Pancreas (tissue), 10 donors: ENCODE results near the gene DIAPH3. TPM values are rescaled to one million over a fixed set of nuclear protein-coding genes. Genes with fewer than 3 reads are reported as not detected.

Experiments used
- ATAC-seq, 4 donors: fragments of 200-7000 bp; cut with Tn5 transposase; one replicate each; pipeline versions ENCODE4 v1.8.0 to v1.9.1; 2020; ENCODE audit warnings: mild to moderate bottlenecking in 4 of 4, moderate library complexity in 4 of 4
- DNase-seq, 6 donors: peaks; one replicate each; pipeline ENCODE4 v3.0.0-alpha.2; 2020
- FAIRE-seq: peaks from 2 replicates; lab custom pipeline; 2012; peaks lifted over from hg19 to GRCh38; lab: Jason Lieb, UNC
- H3K27ac ChIP-seq, 4 donors: fragments of 200-600 bp; sonication (generic); 1 replicate in 3 of 4; 2 replicates in 1 of 4; pipeline versions ENCODE4 v1.5.0 to v1.8.0; 2020
- H3K27me3 ChIP-seq, 4 donors: fragments of 200-600 bp; one replicate each; pipeline ENCODE4 v1.8.0; 2021
- H3K36me3 ChIP-seq, 3 donors: fragments of 200-600 bp; sonication (generic) in 1 of 3; one replicate each; pipeline versions ENCODE4 v1.5.0 to v1.8.0; 2020 to 2021
- H3K4me1 ChIP-seq, 3 donors: fragments of 200-600 bp; one replicate each; pipeline ENCODE4 v1.8.0; 2021
- H3K4me3 ChIP-seq, 4 donors: fragments of 200-600 bp; sonication (generic) in 2 of 4; one replicate each; pipeline versions ENCODE4 v1.5.0 to v1.8.0; 2020 to 2021
- H3K9me3 ChIP-seq, 4 donors: fragments of 200-600 bp; one replicate each; pipeline ENCODE4 v1.8.0; 2021
- CTCF ChIP-seq, 4 donors: fragments of 200-600 bp; sonication (generic) in 3 of 4; IDR thresholded peaks; one replicate each; pipeline versions ENCODE4 v1.5.0 to v1.8.0; 2021; ENCODE audit warnings: antibody characterized with exemption in 4 of 4
- WGBS, 2 donors: extraction: QIAGEN DNeasy Blood & Tissue Kit; methylation state at CpG; one replicate each; pipeline ENCODE4 v1.1.7; 2013; 5-methylcytosine and 5-hydroxymethylcytosine counted together
- intact Hi-C, 3 donors: fragments of 100-400 bp; cut with DNase I; formaldehyde crosslinking; loops; one replicate each; pipeline versions ENCODE4 v1.11.1 to v1.14.2; 2022
- polyA plus RNA-seq, 2 donors: library from polyadenylated mRNA; stranded (reverse); fragments of 200-250 nt; gene quantifications; one replicate each; pipeline ENCODE4 v1.2.3, GENCODE V29; 2013
- total RNA-seq, 6 donors: library from RNA; stranded (reverse); fragmentation: NEBNext Ultra II Directional in 4 of 6; extraction: Animal tissue kit (Norgen Biotek cat#: 25700) in 4 of 6; gene quantifications; one replicate each; pipeline versions ENCODE4 v1.2.1 to v1.2.4, GENCODE V29; 2021 to 2023
- donor health status: healthy with polysubstance abuse.
- donor health status: DM: no; HTN: no; CAD: no; lungs with moderate emphysema.
- donor health status: DM: no; HTN: no; CAD: no.
- donor health status: control.
- donor health status: control.
- donor health status: Bipolar disorder and iron deficiency.
- donor health status: DM: yes; HTN: yes; CAD: no.
- donor health status: DM: no; HTN: no; CAD: no.
- donor health status: DM: no; HTN: no; CAD: no.
- donor health status: DM: yes; HTN: yes; CAD: no.

Gene DIAPH3
- total and polyA plus RNA-seq, 8 donors: 0.12 to 1.3 (median 0.42) TPM; not detected in 1

- Histone ChIP-seq H3K27ac (no peak overlapping the region), H3K36me3 (no peaks in the 10 kb centered on the region), H3K9me3 (no peaks in the 10 kb centered on the region), H3K27me3 (no peaks in the 10 kb centered on the region), H3K4me3 (no peak overlapping the region), H3K4me1 (no peaks in the 10 kb centered on the region)
- no peak for TF ChIP-seq CTCF (IDR thresholded peaks at IDR 0.05)
- DNase-seq (no peak), FAIRE-seq (no peak), ATAC-seq (no peak)
- intact Hi-C loops: no loop called here
- WGBS, 2 donors: 94 to 100% methylated on average over 1 of the region's 1 CpG
These were observed 270.5 kb downstream of the DIAPH3 start for GRCh38 chr13:59893266-59893665.

- no peak overlapping the region for H3K27ac ChIP-seq
- no peak for DNase-seq
- H3K36me3 ChIP-seq: no peaks in the 10 kb centered on the region
- intact Hi-C loops: no loop called here
- no peak for ATAC-seq
- no peak for FAIRE-seq
- H3K9me3 ChIP-seq: no peaks in the 10 kb centered on the region
- H3K27me3 ChIP-seq: no peaks in the 10 kb centered on the region
- H3K4me1 ChIP-seq: no peaks in the 10 kb centered on the region
- no peak overlapping the region for H3K4me3 ChIP-seq
- TF ChIP-seq CTCF (IDR thresholded peaks at IDR 0.05): no peak
These were observed 272.7 kb downstream of the DIAPH3 start for GRCh38 chr13:59891053-59891452.

GRCh38 chr13:59890054-59890453 lies 273.7 kb downstream of the DIAPH3 start:
- no peak overlapping the region for H3K4me3 ChIP-seq
- DNase-seq (no peak), ATAC-seq (no peak), FAIRE-seq (no peak)
- TF ChIP-seq CTCF (IDR thresholded peaks at IDR 0.05): no peak
- WGBS, 2 donors: 90 to 96% methylated on average over 1 of the region's 1 CpG
- no peak overlapping the region for H3K27ac ChIP-seq
- intact Hi-C loops: no loop called here
- H3K27me3 ChIP-seq: no peaks in the 10 kb centered on the region
- H3K9me3 ChIP-seq: no peaks in the 10 kb centered on the region
- no peaks in the 10 kb centered on the region for H3K36me3 ChIP-seq
- H3K4me1 ChIP-seq: no peaks in the 10 kb centered on the region

GRCh38 chr13:59888408-59888807 lies 275.3 kb downstream of the DIAPH3 start:
- ATAC-seq (no peak), DNase-seq (no peak), FAIRE-seq (no peak)
- Histone ChIP-seq H3K4me1 (no peaks in the 10 kb centered on the region), H3K4me3 (no peak overlapping the region), H3K36me3 (no peaks in the 10 kb centered on the region), H3K27me3 (no peaks in the 10 kb centered on the region), H3K27ac (no peak overlapping the region), H3K9me3 (no peaks in the 10 kb centered on the region)
- WGBS, 2 donors: 97 to 98% methylated on average over 2 of the region's 2 CpGs
- intact Hi-C loops: no loop called here
- no peak for TF ChIP-seq CTCF (IDR thresholded peaks at IDR 0.05)

GRCh38 chr13:59885076-59885475 lies 278.7 kb downstream of the DIAPH3 start:
- no peak overlapping the region for H3K4me3 ChIP-seq
- H3K27ac ChIP-seq: no peak overlapping the region
- intact Hi-C loops: no loop called here
- ATAC-seq (no peak), FAIRE-seq (no peak), DNase-seq (no peak)
- no peaks in the 10 kb centered on the region for H3K36me3 ChIP-seq
- no peaks in the 10 kb centered on the region for H3K27me3 ChIP-seq
- TF ChIP-seq CTCF (IDR thresholded peaks at IDR 0.05): no peak
- no peaks in the 10 kb centered on the region for H3K9me3 ChIP-seq
- WGBS, 2 donors: 63 to 72% methylated on average over 3 of the region's 3 CpGs
- H3K4me1 ChIP-seq: no peaks in the 10 kb centered on the region
